ENCODE data around the gene NAA80. TPM values are rescaled to one million over a fixed set of nuclear protein-coding genes. Genes with fewer than 3 reads are reported as not detected.

NAA80 gene
- total and polyA plus RNA-seq, 2 of the 8 experiments (the other 6 are each of a cell fraction or from before 2014, with no cell fraction given) = 11.3 to 16.7 TPM

- TF ChIP-seq TEAD4 (IDR thresholded peaks at IDR 0.05; ENCODE audit: low read depth, low read length) = no peak
- TF ChIP-seq HDAC6 (IDR thresholded peaks at IDR 0.05; ENCODE audit: low read depth, low read length) = no peak
These were observed 20.1 kb upstream of the NAA80 start (continued) for GRCh38 chr3:50319181-50319893.

All from H1 (cell line).